ENCODE measurements around the gene ATP8B3. TPM values are rescaled to one million over a fixed set of nuclear protein-coding genes. Genes with fewer than 3 reads are reported as not detected.

The ATP8B3 gene
- polyA plus RNA-seq, 1 donor, result 0.99 TPM

DNA sequence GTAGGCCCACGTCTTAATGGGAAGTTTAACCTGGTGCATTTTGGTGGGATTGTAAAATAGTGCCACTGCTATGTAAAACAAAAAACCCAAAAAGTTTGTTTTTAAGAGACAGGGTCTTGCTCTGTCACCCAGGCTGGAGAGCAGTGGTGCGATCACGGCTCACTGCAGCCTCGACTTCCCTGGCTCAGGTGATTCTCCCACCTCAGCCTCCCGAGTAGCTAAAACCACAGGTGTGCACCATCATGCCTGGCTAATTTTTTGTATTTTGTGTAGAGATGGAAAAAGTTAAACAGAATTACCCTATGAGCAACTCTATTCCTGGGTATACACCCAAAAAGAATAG is 37.0 kb upstream of the ATP8B3 start:
- DNase-seq, result no peak
- peaks cover 36% of the 10 kb centered on the region for H3K4me1 ChIP-seq (ENCODE audit: control insufficient read depth, insufficient read depth, low read length)
- H3K4me3 ChIP-seq (ENCODE audit: low read length), result no peak overlapping the region
- WGBS (ENCODE audit: insufficient coverage, low lambda C conversion rate), result no CpG with 5 or more reads among the region's 5 CpGs
- H3K9me3 ChIP-seq (ENCODE audit: control insufficient read depth, low read depth, low read length), result no peaks in the 10 kb centered on the region
- H3K36me3 ChIP-seq (ENCODE audit: control insufficient read depth, insufficient read depth, low read length), result peaks cover 13% of the 10 kb centered on the region
- no peaks in the 10 kb centered on the region for H3K27me3 ChIP-seq (ENCODE audit: control insufficient read depth, insufficient read depth, low read length)
- H3K27ac ChIP-seq (ENCODE audit: low read length), result no peak overlapping the region

DNA sequence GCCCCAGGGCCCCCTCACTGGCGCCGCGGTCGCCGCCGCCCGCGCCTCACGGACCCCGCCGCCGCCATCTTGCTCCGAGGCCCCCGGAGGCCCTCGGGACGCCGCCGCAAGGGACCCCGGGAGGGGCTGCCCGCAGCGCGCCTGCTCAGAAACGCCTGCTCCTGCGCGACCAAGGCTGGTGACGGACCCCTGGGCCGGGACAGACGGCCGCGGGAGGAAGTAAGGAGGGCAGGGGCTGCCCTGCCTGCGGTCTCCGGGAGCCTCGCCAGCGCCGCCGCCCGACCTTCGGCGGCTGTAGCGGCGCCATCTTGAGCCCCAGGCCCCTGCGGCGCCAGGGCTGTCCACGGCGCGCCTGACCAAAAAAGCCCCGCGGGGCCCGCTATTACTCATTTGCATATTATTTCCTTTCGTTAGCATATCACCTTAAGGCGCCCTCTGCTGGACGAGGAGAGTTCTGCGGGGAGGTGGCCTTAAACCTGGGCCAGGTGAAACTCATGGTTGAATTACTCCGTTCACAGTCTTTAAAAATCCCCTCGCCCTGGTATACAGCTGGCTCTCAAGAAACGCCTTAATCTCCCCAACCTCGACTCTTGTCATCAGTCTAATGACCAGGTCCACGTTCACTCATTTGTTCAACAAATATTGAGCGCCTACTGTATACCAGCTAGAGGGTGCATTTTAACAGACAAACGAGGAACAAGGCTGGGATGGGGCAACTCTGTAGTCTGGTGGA is 36.5 kb upstream of the ATP8B3 start, which contains the start of gene REXO1:
Gene REXO1 (minus strand): TSS at position 85 of the 733 bp plus-strand sequence. CDS start 125 bp downstream, outside the sequence.
- H3K36me3 ChIP-seq (ENCODE audit: control insufficient read depth, insufficient read depth, low read length), result peaks cover 15% of the 10 kb centered on the region
- H3K4me1 ChIP-seq (ENCODE audit: control insufficient read depth, insufficient read depth, low read length), result peaks cover 30% of the 10 kb centered on the region
- H3K4me3 ChIP-seq (ENCODE audit: low read length), result peak within 1 kb of the TSS; percentile 77
- peak within 1 kb of the TSS; percentile 91 for H3K27ac ChIP-seq (ENCODE audit: low read length)
- H3K9me3 ChIP-seq (ENCODE audit: control insufficient read depth, low read depth, low read length), result no peaks in the 10 kb centered on the region
- H3K27me3 ChIP-seq (ENCODE audit: control insufficient read depth, insufficient read depth, low read length), result no peaks in the 10 kb centered on the region
- WGBS (ENCODE audit: insufficient coverage, low lambda C conversion rate), result no CpG with 5 or more reads among the region's 60 CpGs
- DNase-seq, result peak; percentile 93 to 98

DNA sequence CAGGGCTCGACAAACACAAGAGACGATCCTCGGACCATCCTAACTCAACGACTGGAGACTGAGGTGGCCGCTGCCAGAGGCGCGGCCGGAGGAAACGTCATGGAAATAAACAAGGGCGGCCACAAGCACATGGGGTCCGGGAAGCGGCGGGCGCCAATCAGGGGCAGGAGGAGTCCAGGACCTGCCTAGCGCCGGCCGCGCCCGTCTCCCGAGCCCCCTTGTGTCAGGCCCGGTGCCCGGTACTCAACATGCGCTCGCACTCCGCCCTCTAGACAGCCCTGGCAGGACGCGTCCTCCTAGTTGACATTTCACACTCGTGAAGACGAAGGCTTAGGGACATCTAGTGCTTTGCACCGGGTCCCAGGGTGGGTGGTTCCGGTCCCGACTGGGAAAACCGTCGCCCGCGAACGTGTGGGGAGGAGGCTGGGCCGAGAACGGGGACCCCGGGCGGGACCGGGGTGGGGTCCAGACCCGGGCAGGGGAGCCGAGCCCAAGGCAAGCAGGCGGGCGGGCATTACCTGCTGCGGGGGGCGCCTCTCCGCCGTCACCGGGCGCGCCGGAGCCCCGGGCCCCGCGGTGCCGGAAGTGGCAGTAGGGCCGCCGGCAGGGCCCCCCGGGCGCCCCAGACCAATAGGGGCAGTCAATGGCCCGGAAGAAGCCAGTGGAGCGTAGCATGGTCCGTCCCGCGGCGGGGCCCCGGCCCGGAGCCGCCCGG is 35.8 kb upstream of the ATP8B3 start:
- WGBS (ENCODE audit: insufficient coverage, low lambda C conversion rate), result no CpG with 5 or more reads among the region's 72 CpGs
- peaks cover 24% of the 10 kb centered on the region for H3K4me1 ChIP-seq (ENCODE audit: control insufficient read depth, insufficient read depth, low read length)
- DNase-seq, result peak in 1 of 2 donors; percentile 41
- no peaks in the 10 kb centered on the region for H3K9me3 ChIP-seq (ENCODE audit: control insufficient read depth, low read depth, low read length)
- peak overlapping the region; percentile 77 for H3K4me3 ChIP-seq (ENCODE audit: low read length)
- H3K27ac ChIP-seq (ENCODE audit: low read length), result peak overlapping the region; percentile 25
- H3K36me3 ChIP-seq (ENCODE audit: control insufficient read depth, insufficient read depth, low read length), result peaks cover 18% of the 10 kb centered on the region
- H3K27me3 ChIP-seq (ENCODE audit: control insufficient read depth, insufficient read depth, low read length), result no peaks in the 10 kb centered on the region

- DNase-seq, result no peak
- Histone ChIP-seq H3K4me3 (ENCODE audit: low read length) (peak overlapping the region; percentile 77), H3K27ac (ENCODE audit: low read length) (peak overlapping the region; percentile 23), H3K27me3 (ENCODE audit: control insufficient read depth, insufficient read depth, low read length) (no peaks in the 10 kb centered on the region), H3K36me3 (ENCODE audit: control insufficient read depth, insufficient read depth, low read length) (peaks cover 18% of the 10 kb centered on the region), H3K9me3 (ENCODE audit: control insufficient read depth, low read depth, low read length) (no peaks in the 10 kb centered on the region), H3K4me1 (ENCODE audit: control insufficient read depth, insufficient read depth, low read length) (peaks cover 19% of the 10 kb centered on the region)
- WGBS (ENCODE audit: insufficient coverage, low lambda C conversion rate), result no CpG with 5 or more reads among the region's 12 CpGs
These were observed 35.2 kb upstream of the ATP8B3 start for GRCh38 chr19:1847348-1847683.

DNA sequence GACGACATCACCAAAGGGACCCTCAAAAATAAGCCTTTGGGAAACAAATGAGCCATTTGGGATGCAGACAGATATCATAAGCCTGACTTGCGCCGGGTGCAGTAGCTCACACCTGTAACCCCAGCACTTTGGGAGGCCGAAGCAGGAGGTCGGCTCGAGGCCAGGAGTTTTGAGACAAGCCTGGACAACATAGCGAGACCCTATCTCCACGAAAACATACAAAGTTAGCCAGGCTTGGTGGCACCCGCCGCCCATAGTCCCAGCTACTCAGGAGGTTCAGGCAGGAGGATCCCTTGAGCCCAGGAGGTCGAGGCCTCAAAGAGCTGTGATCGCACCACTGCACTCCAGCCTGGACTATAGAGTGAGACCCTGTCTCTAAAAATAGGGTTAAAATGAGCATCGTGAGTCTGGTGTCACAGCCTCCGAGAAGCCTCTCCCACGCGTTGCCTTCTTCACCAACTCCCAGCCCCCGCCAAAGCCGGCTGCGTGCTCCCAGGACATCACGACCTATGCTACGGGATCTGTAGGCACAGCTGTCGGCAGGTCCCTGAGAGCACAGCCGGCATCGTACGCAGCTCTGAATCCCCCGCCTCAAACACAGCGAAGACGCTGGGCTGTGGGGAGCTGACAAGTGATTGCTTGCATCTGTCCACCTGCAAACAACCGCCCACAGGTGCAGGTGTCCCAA is 34.6 kb upstream of the ATP8B3 start:
- H3K27ac ChIP-seq (ENCODE audit: low read length), result no peak overlapping the region

GRCh38 chr19:1845642-1846041 is 33.6 kb upstream of the ATP8B3 start:
- Histone ChIP-seq H3K27ac (ENCODE audit: low read length) (no peak overlapping the region), H3K9me3 (ENCODE audit: control insufficient read depth, low read depth, low read length) (no peaks in the 10 kb centered on the region), H3K4me1 (ENCODE audit: control insufficient read depth, insufficient read depth, low read length) (peaks cover 18% of the 10 kb centered on the region), H3K36me3 (ENCODE audit: control insufficient read depth, insufficient read depth, low read length) (peaks cover 18% of the 10 kb centered on the region), H3K4me3 (ENCODE audit: low read length) (no peak overlapping the region), H3K27me3 (ENCODE audit: control insufficient read depth, insufficient read depth, low read length) (no peaks in the 10 kb centered on the region)
- no CpG with 5 or more reads among the region's 11 CpGs for WGBS (ENCODE audit: insufficient coverage, low lambda C conversion rate)
- DNase-seq, result no peak

More for the DNA sequence above, 34.6 kb upstream of the ATP8B3 start:
- DNase-seq, result no peak
- Histone ChIP-seq H3K4me1 (ENCODE audit: control insufficient read depth, insufficient read depth, low read length) (peaks cover 18% of the 10 kb centered on the region), H3K27me3 (ENCODE audit: control insufficient read depth, insufficient read depth, low read length) (no peaks in the 10 kb centered on the region), H3K4me3 (ENCODE audit: low read length) (peak overlapping the region; percentile 77), H3K36me3 (ENCODE audit: control insufficient read depth, insufficient read depth, low read length) (peaks cover 18% of the 10 kb centered on the region), H3K9me3 (ENCODE audit: control insufficient read depth, low read depth, low read length) (no peaks in the 10 kb centered on the region)
- WGBS (ENCODE audit: insufficient coverage, low lambda C conversion rate), result no CpG with 5 or more reads among the region's 29 CpGs

DNA sequence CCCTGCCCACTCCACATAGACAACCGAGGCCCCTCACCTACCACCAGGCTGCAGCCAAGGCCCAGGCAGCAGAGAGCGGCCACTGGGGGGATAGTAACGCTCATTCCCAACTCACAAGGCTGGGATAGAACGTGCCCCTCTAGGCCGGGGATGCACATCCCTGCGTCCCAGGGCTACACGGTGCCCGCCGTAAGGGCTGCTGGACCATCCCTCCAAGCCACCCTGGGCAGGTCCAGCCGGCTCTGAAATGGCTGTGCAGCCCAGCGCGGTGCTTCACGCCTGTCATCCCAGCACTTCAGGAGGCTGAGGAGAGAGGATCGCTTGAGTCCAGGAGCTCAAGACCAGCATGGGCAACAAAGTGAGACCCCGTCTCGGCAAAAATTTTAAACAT is 33.0 kb upstream of the ATP8B3 start:
- Histone ChIP-seq H3K9me3 (ENCODE audit: control insufficient read depth, low read depth, low read length) (no peaks in the 10 kb centered on the region), H3K36me3 (ENCODE audit: control insufficient read depth, insufficient read depth, low read length) (peaks cover 18% of the 10 kb centered on the region), H3K4me3 (ENCODE audit: low read length) (no peak overlapping the region), H3K27ac (ENCODE audit: low read length) (no peak overlapping the region), H3K4me1 (ENCODE audit: control insufficient read depth, insufficient read depth, low read length) (peaks cover 23% of the 10 kb centered on the region), H3K27me3 (ENCODE audit: control insufficient read depth, insufficient read depth, low read length) (no peaks in the 10 kb centered on the region)
- no peak for DNase-seq
- WGBS (ENCODE audit: insufficient coverage, low lambda C conversion rate), result no CpG with 5 or more reads among the region's 16 CpGs

GRCh38 chr19:1844513-1845124 is 32.5 kb upstream of the ATP8B3 start:
- Histone ChIP-seq H3K4me3 (ENCODE audit: low read length) (no peak overlapping the region), H3K27me3 (ENCODE audit: control insufficient read depth, insufficient read depth, low read length) (no peaks in the 10 kb centered on the region), H3K4me1 (ENCODE audit: control insufficient read depth, insufficient read depth, low read length) (peaks cover 28% of the 10 kb centered on the region), H3K36me3 (ENCODE audit: control insufficient read depth, insufficient read depth, low read length) (peaks cover 22% of the 10 kb centered on the region), H3K27ac (ENCODE audit: low read length) (no peak overlapping the region), H3K9me3 (ENCODE audit: control insufficient read depth, low read depth, low read length) (no peaks in the 10 kb centered on the region)
- no peak for DNase-seq
- no CpG with 5 or more reads among the region's 19 CpGs for WGBS (ENCODE audit: insufficient coverage, low lambda C conversion rate)

DNA sequence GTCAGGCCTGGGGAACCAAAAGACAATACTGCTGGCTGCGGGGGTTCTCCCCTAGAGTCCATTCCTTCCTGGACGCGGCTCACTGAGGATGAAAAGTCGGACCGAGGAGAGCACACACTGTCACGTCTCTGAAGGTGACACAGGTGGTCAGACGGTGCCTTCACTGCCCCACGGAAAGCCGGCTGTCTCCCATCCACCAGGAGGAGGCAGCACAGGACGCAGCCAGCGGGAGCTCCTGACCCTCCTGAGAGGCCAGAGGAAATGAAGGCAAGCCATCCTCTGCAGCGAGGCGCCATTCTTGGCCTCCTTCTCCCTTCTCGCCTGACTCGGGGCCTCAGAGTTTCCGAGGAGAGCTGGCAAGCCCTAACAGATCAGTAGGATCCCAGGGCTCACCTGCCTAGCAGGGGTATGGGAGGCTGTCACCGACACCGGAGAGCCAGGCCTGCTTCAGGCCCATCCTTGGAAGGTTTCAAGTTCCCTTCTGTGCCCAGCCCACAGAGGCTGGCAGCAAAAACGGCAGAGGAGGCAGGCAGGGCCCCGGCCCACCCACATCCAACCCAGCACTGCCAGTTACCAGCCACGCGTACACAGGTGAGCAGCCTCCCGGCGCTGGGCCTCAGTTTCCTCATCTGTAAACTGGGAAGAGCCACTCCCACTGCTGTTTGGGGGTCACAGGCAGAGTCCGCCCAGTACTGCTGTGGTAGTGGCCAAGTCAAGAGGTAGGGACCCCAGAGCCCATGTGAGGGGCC is 31.7 kb upstream of the ATP8B3 start:
- Histone ChIP-seq H3K9me3 (ENCODE audit: control insufficient read depth, low read depth, low read length) (no peaks in the 10 kb centered on the region), H3K36me3 (ENCODE audit: control insufficient read depth, insufficient read depth, low read length) (peaks cover 24% of the 10 kb centered on the region), H3K27ac (ENCODE audit: low read length) (no peak overlapping the region), H3K4me3 (ENCODE audit: low read length) (no peak overlapping the region), H3K4me1 (ENCODE audit: control insufficient read depth, insufficient read depth, low read length) (peaks cover 30% of the 10 kb centered on the region), H3K27me3 (ENCODE audit: control insufficient read depth, insufficient read depth, low read length) (no peaks in the 10 kb centered on the region)
- no peak for DNase-seq
- 80% methylated on average over 1 of the region's 25 CpGs for WGBS (ENCODE audit: insufficient coverage, low lambda C conversion rate)

DNA sequence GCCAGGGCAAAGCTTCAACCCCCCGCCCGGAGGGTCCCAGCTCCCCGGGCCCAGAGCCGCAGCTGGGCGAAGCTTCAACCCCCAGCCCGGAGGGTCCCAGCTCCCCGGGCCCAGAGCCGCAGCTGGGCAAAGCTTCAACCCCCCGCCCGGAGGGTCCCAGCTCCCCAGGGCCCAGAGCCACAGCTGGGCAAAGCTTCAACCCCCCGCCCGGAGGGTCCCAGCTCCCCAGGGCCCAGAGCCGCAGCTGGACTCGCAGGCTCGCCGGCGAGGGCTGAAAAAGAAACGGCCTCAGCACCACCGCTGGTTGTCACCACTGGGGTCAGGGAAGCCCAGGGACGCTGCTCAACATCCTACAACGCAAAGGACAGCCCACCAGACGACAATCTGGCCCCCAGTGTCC is 31.0 kb upstream of the ATP8B3 start:
- Histone ChIP-seq H3K4me3 (ENCODE audit: low read length) (no peak overlapping the region), H3K36me3 (ENCODE audit: control insufficient read depth, insufficient read depth, low read length) (peaks cover 24% of the 10 kb centered on the region), H3K4me1 (ENCODE audit: control insufficient read depth, insufficient read depth, low read length) (peaks cover 30% of the 10 kb centered on the region), H3K27ac (ENCODE audit: low read length) (no peak overlapping the region), H3K27me3 (ENCODE audit: control insufficient read depth, insufficient read depth, low read length) (no peaks in the 10 kb centered on the region), H3K9me3 (ENCODE audit: control insufficient read depth, low read depth, low read length) (no peaks in the 10 kb centered on the region)
- no peak for DNase-seq
- WGBS (ENCODE audit: insufficient coverage, low lambda C conversion rate), result no CpG with 5 or more reads among the region's 22 CpGs
